GM18519 (cell line): ENCODE measurements around the gene KMT5B.

Experiments used
- ATAC-seq: cut with Tn5 transposase; IDR thresholded peaks from one replicate; pipeline ENCODE4 v1.9.1; 2021; ENCODE audit warnings: mild to moderate bottlenecking, moderate library complexity; ENCODE audit not compliant: unreplicated experiment, low FRiP score

The KMT5B gene

DNA sequence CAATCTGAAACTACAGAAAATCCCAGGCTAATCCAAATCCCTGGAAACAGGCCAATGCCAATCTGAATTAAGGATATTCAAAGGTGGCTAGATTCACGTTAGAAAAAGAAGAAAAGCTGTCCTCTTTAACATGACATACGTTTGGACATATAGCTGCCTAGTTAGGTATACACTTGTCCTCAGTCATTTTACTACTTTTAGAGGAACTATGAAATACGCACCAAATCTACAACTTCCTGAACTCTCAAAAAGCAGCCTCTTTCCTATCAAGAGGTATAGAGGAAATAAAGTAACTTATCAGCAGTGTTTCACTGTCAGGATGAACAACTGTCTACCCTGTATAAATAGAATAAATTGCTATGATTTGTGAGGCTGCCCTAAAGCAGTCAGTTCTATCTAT is 24.0 kb downstream of the KMT5B start:
- ATAC-seq, result no peak

DNA sequence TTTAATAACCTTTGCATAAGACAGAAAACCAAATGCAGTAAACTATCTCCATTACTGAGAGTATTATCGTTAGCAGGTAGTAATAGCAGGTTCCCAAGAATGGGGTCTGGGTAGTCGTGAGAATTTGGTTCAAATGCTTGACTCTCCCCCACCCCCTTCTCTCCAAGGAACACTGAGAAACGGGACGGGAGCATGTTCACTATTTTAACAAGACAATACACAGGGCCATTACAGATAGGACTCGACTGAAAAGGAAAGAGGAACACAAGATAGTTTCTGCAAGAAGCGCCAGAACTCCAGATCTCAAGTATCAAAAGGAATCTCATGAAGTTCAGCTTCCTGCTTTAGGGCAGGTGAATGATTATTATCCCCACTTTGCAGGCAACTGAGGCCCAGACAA is 27.0 kb downstream of the KMT5B start:
- ATAC-seq, result no peak

- no peak for ATAC-seq
Observed at GRCh38 chr11:68181719-68182451, 31.2 kb downstream of the KMT5B start.

DNA sequence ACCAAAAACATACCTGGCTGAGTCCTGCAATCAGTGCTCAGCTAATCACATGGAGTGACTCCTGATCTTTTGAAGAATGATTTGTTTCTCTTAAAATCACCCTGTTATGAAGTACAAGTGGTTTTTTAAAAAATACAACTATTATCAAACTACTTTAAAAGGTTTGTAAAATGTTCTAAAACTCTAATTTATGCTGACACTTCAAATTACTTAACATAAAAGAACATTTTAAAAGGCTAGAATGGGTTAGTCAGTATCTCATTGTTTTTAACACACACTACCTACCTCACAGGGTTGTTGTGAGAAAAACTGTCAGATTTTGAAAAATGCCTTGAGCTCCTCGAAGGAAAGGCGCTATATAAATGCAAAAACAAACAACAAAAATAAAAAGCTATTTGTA is 33.2 kb downstream of the KMT5B start:
- ATAC-seq, result no peak

DNA sequence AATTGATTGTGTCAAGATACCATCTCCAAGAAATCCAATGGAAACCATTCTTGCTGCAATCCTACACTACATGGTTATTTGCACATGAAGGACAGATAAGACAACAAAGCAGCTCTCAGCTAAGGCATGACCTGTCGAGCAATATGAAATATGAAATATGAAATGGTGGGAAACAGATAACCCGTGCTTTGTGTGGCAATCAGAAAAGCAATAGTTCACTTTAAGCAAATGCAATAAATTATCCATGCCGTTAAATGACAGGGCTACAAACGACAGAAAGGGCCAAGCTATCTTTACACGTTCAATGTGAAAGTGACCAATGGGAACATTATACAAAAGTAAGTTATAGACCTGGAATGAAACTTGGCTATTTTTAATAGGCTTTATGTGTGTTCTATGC is 35.2 kb downstream of the KMT5B start:
- ATAC-seq, result no peak

DNA sequence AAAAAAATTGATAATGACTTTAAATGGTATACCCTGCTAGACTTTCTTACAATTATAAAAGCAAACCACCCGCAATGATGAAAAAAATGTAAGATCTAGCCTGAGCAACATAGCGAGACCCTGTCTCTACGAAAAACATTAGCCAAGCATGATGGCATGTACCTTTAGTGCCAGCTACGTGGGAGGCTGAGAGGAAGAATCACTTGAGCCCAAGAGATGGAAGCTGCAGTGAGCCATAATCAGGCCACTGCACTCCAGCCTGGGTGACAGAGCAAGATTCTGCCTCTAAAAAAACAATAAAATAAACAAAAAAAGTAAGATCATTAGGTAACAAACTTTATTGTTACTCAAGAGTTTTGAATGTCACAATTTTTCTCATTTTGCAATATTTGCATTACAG is 39.2 kb downstream of the KMT5B start:
- no peak for ATAC-seq

DNA sequence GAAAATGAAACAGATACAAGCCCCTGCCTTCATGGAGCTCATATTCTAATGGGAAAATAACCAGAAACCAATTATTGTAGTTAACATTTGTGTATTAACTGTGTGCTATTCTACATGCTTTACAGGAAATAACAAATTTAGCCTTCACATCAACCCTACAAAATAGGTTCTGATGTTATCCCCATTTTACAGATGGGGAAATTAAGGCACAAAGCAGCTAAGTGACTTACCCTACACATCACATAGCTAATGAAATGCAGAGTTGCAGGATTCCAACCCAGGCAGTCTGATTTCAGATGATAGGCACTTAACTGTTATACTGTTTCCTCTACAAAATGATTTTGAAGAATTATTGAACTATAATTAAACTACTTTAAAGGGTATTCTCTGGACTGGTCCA is 43.7 kb downstream of the KMT5B start:
- no peak for ATAC-seq

- ATAC-seq, result no peak
Observed at GRCh38 chr11:68168694-68169093, 44.4 kb downstream of the KMT5B start.

- no peak for ATAC-seq
Observed at GRCh38 chr11:68167474-68167873, 45.6 kb downstream of the KMT5B start.

- no peak for ATAC-seq
Observed at GRCh38 chr11:68166969-68167368, 46.1 kb downstream of the KMT5B start.

- no peak for ATAC-seq
Observed at GRCh38 chr11:68165601-68166000, 47.5 kb downstream of the KMT5B start.

- no peak for ATAC-seq
Observed at GRCh38 chr11:68164437-68164836, 48.7 kb downstream of the KMT5B start.

DNA sequence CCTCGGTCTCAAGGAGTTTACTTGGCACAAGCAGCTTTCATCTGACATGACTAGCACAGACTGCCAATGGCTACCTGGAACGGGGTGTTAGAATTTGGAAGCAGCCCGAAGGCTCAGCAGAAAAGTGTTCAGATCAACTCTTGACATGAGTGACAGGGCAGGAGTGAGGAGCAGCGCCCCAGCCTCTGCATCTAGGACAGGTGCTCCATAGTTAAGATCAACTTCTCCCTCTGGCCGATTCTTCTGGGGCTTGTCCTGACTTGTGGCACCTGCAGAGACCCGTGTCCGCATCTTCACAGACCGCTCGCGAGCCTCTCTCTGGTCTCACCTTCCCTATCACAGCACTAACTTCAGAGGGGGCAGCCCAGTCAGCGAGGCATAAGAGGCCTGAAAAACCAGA is 49.4 kb downstream of the KMT5B start:
- ATAC-seq, result no peak

GRCh38 chr11:68160100-68160695 is 52.9 kb downstream of the KMT5B start:
- ATAC-seq, result no peak

DNA sequence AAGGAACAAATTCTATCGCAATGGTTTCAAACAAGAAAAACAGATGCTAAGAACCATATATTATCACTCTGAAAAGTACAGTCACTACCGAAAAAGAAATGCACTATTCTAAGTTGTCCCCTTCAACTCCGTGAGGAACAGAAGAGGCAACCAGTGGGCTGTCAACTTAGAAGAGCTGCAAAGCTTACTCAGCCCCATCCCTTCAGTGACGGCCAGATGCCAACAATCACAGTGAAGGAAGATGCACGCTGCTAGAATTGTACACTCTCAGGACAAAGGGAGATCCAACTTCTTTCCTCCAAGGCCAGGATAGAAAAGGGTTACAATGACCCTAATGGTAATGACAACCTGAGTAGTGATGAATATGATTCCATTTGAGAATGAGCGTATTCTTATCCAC is 53.4 kb downstream of the KMT5B start:
- no peak for ATAC-seq

DNA sequence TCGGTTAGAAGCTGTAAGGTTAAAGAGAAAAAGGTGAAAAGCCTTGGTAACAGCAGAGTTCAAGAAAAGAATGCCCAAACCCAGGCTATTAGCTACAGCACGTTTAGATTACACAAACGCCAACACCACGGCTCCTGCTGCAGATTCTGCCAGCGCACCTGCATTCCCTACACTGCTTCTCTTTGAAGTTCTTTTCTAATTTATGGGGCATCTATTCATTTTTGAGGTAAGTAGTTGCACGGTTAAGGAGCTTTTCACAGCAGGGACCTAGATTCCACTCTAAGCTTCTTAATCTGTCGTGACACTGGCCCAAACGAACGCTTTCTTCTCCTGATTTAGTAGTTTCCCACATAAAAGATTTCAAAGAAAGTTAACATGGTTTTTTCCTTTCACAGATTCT is 53.9 kb downstream of the KMT5B start:
- no peak for ATAC-seq

GRCh38 chr11:68158580-68158979 is 54.5 kb downstream of the KMT5B start:
- no peak for ATAC-seq

- ATAC-seq, result no peak
Observed at GRCh38 chr11:68153742-68154141, 59.4 kb downstream of the KMT5B start.

GRCh38 chr11:68150037-68150436 is 63.1 kb downstream of the KMT5B start:
- ATAC-seq, result no peak

- no peak for ATAC-seq
Observed at GRCh38 chr11:68149417-68149816, 63.7 kb downstream of the KMT5B start.

GRCh38 chr11:68148879-68149278 is 64.2 kb downstream of the KMT5B start:
- no peak for ATAC-seq

DNA sequence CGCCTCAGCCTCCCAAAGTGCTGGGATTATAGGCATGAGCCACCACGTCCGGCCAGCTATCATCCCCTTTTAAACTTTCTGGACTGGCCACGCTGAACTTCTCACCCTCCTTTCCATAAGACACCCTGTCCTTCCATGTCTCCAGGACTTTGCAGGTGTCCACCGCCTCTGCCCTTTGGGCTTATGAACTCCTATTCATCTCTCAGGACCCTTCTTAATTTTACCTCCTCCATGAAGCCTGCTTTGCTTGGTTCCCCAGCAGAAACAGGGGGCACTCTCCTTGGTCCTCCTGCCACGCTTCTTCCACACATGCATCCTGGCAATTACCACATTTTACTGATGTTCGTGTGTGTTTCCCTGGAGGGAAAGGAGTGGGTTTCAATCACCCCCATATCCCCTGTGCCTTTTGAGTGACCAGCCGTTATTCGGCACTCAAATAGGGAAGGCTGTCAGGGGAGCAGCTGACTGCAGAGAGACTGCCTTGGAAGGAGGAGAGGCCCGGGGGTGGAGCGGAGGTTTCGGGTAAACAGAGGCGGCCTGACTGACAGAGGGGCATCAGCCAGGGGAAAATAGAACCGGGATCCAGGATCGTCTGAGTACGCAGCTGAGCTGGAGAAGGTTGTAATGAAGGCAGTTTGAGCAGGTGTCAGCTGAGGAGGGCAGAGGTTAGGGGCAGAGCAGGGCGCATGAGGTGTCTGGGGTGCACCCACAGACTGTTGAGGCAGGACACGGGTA is 64.9 kb downstream of the KMT5B start:
- ATAC-seq, result no peak
